ENCODE results near the gene SH2D7. TPM values are rescaled to one million over a fixed set of nuclear protein-coding genes. Genes with fewer than 3 reads are reported as not detected.
A peak's percentile ranks its signal among the peaks of the same experiment; 100 is the strongest.

The SH2D7 gene
- total and polyA plus RNA-seq, 8 donors, result 0.04 to 1.8 (median 0.15) TPM; not detected in 1

DNA sequence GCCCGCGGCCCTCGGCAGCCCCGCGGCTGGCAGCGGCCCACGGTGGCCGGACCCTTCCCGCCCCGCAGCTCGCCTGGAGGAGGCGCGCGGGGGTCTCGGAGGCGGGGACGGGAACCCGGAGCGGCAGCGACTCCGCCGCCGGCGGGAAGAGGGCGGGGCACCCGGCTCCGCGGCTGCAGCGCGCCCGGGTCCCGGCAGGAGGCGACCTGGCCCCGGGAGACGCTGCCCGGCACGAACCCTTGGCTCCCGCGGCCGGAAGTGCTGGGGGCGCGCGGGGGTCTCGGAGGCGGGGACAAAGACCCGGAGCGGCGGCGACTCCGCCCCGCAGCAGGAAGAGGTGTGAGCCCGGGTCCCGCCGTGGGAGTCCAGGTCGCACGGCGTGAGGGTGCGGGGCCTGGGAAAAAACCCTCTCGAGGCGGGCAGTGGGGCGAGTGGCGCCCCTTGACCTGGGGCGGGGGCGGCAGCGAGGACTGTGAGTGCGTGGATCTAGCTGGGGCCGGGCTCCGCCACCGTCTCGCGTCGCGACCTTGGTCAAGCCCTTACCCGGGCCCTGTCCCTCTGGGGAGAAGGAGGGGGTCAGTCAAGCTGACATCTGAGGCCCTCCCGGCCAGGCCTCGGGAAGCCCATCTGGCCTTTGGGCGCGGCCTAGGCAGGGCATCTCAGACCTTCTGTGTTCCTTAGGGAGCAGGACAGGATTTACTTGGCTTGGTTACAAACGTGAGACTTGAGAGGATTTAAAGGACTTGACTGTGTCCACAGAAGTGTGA is 39.1 kb downstream of the SH2D7 start, which contains the start of gene CIB2:
TSS of gene CIB2 (minus strand) at position 151 of the 767 bp plus-strand sequence. CDS start 230 bp downstream, outside the sequence.
- Histone ChIP-seq H3K27me3 (no peaks in the 10 kb centered on the region), H3K4me1 (peaks cover 0 to 8% (median 0%) of the 10 kb centered on the region in 3 donors), H3K36me3 (no peaks in the 10 kb centered on the region), H3K27ac (peak within 1 kb of the TSS; percentile 67 to 74 (median 73)), H3K4me3 (peak within 1 kb of the TSS; percentile 56 to 84 (median 76)), H3K9me3 (no peaks in the 10 kb centered on the region)
- WGBS, 2 donors, result 0% methylated on average over 66 to 79 of the region's 79 CpGs
- peak; percentile 52 to 91 (median 80) for DNase-seq
- ATAC-seq, result peak; percentile 93 to 97 (median 97)
- intact Hi-C loops (cut with DNase I), result no loop called here
- FAIRE-seq, result no peak
- peak; percentile 52 to 81 (median 66) for TF ChIP-seq CTCF (IDR thresholded peaks at IDR 0.05)

GRCh38 chr15:78133801-78134200 is 41.4 kb downstream of the SH2D7 start:
- Histone ChIP-seq H3K36me3 (no peaks in the 10 kb centered on the region), H3K27ac (peak overlapping the region in 1 of 4 donors; percentile 21)

GRCh38 chr15:78139578-78139977 is 47.2 kb downstream of the SH2D7 start:
- no peak for ATAC-seq
- DNase-seq, result no peak
- WGBS, 2 donors, result 94 to 96% methylated on average over 5 of the region's 5 CpGs

More at GRCh38 chr15:78133801-78134200, 41.4 kb downstream of the SH2D7 start:
- 72 to 85% methylated on average over 2 of the region's 2 CpGs for WGBS, 2 donors
- Histone ChIP-seq H3K27me3 (no peaks in the 10 kb centered on the region), H3K9me3 (no peaks in the 10 kb centered on the region), H3K4me1 (peaks cover 0 to 8% (median 0%) of the 10 kb centered on the region in 3 donors), H3K4me3 (no peak overlapping the region)
- peak in 1 of 4 donors; percentile 21 for ATAC-seq
- intact Hi-C loops (cut with DNase I), result no loop called here
- TF ChIP-seq CTCF (IDR thresholded peaks at IDR 0.05), result no peak
- no peak for DNase-seq
- FAIRE-seq, result no peak

DNA sequence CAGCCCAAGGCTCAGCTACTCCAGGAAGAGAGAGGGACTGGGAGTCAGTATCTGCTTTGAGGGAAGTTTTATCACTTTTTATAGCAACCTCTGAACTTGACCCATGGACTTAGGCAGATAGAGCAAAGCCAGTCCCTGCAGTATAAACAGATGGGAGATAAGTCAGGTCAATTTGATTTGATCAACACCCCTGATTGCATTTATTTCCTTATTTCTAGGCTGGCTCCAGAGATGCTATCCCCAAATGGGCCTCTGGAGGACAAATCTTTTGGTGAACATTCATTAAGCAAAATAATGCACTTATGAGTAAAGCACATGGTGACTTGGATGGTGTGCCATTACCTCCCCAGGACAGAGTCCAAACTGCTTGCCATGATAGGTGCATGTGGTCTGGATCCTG is 47.9 kb downstream of the SH2D7 start:
- intact Hi-C loops (cut with DNase I), result no loop called here

More at GRCh38 chr15:78139578-78139977, 47.2 kb downstream of the SH2D7 start:
- Histone ChIP-seq H3K27me3 (no peaks in the 10 kb centered on the region), H3K9me3 (no peaks in the 10 kb centered on the region), H3K4me3 (no peak overlapping the region), H3K4me1 (no peaks in the 10 kb centered on the region), H3K36me3 (no peaks in the 10 kb centered on the region), H3K27ac (no peak overlapping the region)
- no peak for TF ChIP-seq CTCF (IDR thresholded peaks at IDR 0.05)
- intact Hi-C loops (cut with DNase I), result no loop called here
- FAIRE-seq, result no peak

More for the DNA sequence above, 47.9 kb downstream of the SH2D7 start:
- ATAC-seq (no peak), DNase-seq (no peak), FAIRE-seq (no peak)
- Histone ChIP-seq H3K36me3 (no peaks in the 10 kb centered on the region), H3K27ac (no peak overlapping the region), H3K27me3 (no peaks in the 10 kb centered on the region), H3K4me3 (no peak overlapping the region), H3K9me3 (no peaks in the 10 kb centered on the region), H3K4me1 (no peaks in the 10 kb centered on the region)
- TF ChIP-seq CTCF (IDR thresholded peaks at IDR 0.05), result no peak
